PC-3 (cell line): Measurements from ENCODE around the gene WDR11. TPM values are rescaled to one million over a fixed set of nuclear protein-coding genes. Genes with fewer than 3 reads are reported as not detected.

Source experiments
- ATAC-seq: fragments of 200-7000 bp; cut with Tn5 transposase; 2 replicates; pipeline ENCODE4 v1.9.1; 2020; ENCODE audit warnings: mild to moderate bottlenecking, moderate library complexity
- BruUV-seq: library from RNA; stranded (reverse); fragments of 400-500 nt; replicated peaks from 2 replicates; lab custom pipeline; 2021; lab: Mats Ljungman, UMichigan
- CTCF ChIA-PET: fragments of 300-600 bp; sonication (Branson Sonifier 250); formaldehyde crosslinking; loops from one replicate; lab custom pipeline; 2022; ENCODE audit warnings: antibody characterized with exemption; lab: Charles Lee
- POLR2A ChIA-PET: fragments of 300-600 bp; sonication (Branson Sonifier 250); formaldehyde crosslinking; loops from one replicate; lab custom pipeline; 2022; ENCODE audit warnings: antibody characterized with exemption; ENCODE audit not compliant: unreplicated experiment; lab: Charles Lee
- DNase-seq: peaks from one replicate; pipeline ENCODE4 v3.0.0-alpha.2; 2015
- H2AFZ ChIP-seq: fragments of 300-600 bp; sonication (generic); 2 replicates; pipeline ENCODE4 v1.6.0; 2016; ENCODE audit warnings: antibody characterized with exemption, low read length
- H3F3A ChIP-seq: fragments of 300-600 bp; sonication (generic); one replicate; pipeline ENCODE4 v1.6.0; 2017; ENCODE audit warnings: antibody characterized with exemption, low read length, control low read depth, mild to moderate bottlenecking; ENCODE audit not compliant: unreplicated experiment
- H3K27ac ChIP-seq: fragments of 300-600 bp; sonication (generic); 2 replicates; pipeline ENCODE4 v1.5.1; 2016; ENCODE audit warnings: mild to moderate bottlenecking, low read length
- H3K27me3 ChIP-seq: fragments of 300-600 bp; sonication (generic); 2 replicates; pipeline ENCODE4 v1.6.1; 2016; ENCODE audit warnings: low read length, mixed read lengths
- H3K36me3 ChIP-seq: fragments of 300-600 bp; sonication (generic); 2 replicates; pipeline ENCODE4 v1.6.1; 2016; ENCODE audit warnings: low read depth, mixed run types, low read length, mixed read lengths
- H3K4me1 ChIP-seq: fragments of 300-600 bp; sonication (generic); 2 replicates; pipeline ENCODE4 v1.5.1; 2016; ENCODE audit warnings: low read length; ENCODE audit not compliant: insufficient read depth
- H3K4me2 ChIP-seq: fragments of 300-600 bp; sonication (generic); 2 replicates; pipeline ENCODE4 v1.6.0; 2016; ENCODE audit warnings: low read length
- H3K4me3 ChIP-seq: fragments of 300-600 bp; sonication (generic); 2 replicates; pipeline ENCODE4 v1.5.1; 2016; ENCODE audit warnings: mild to moderate bottlenecking, low read length, mixed read lengths
- H3K79me2 ChIP-seq: fragments of 300-600 bp; sonication (generic); 2 replicates; pipeline ENCODE4 v1.6.1; 2017; ENCODE audit warnings: low read length, mixed read lengths
- H3K9ac ChIP-seq: fragments of 300-600 bp; sonication (generic); 2 replicates; pipeline ENCODE4 v1.6.0; 2016; ENCODE audit warnings: mild to moderate bottlenecking, low read length
- H3K9me2 ChIP-seq: fragments of 300-600 bp; sonication (generic); replicated peaks from 2 replicates; pipeline ENCODE4 v1.6.1; 2016; ENCODE audit warnings: mixed run types, low read length, mixed read lengths
- H3K9me3 ChIP-seq: fragments of 300-600 bp; sonication (generic); 2 replicates; pipeline ENCODE4 v1.6.1; 2016; ENCODE audit warnings: low read length, mixed read lengths
- H4K20me1 ChIP-seq: fragments of 300-600 bp; sonication (generic); 2 replicates; pipeline ENCODE4 v1.6.1; 2016; ENCODE audit warnings: low read length, mixed read lengths
- CTCF ChIP-seq: fragments of 300-600 bp; sonication (generic); conservative IDR thresholded peaks from 2 replicates; pipeline ENCODE4 v1.5.1; 2017; ENCODE audit warnings: antibody characterized with exemption, low read depth, mild to moderate bottlenecking, low read length
- EZH2 ChIP-seq: fragments of 300-600 bp; sonication (generic); IDR thresholded peaks from one replicate; pipeline ENCODE4 v1.6.1; 2017; ENCODE audit warnings: antibody characterized with exemption, mild to moderate bottlenecking, low read length; ENCODE audit not compliant: unreplicated experiment
- EZH2phosphoT487 ChIP-seq: fragments of 300-600 bp; sonication (generic); IDR thresholded peaks from 2 replicates; pipeline ENCODE4 v1.6.1; 2018; ENCODE audit warnings: mild to moderate bottlenecking, antibody characterized with exemption, low read length, borderline replicate concordance
- intact Hi-C: fragments of 100-400 bp; cut with micrococcal nuclease; formaldehyde crosslinking; loops from 2 replicates; pipeline ENCODE4 v1.9.0; 2023
- total RNA-seq: library from RNA; depleted of rRNA; stranded (reverse); fragments of >200 nt; gene quantifications from 2 replicates; pipeline ENCODE4 v1.2.3, GENCODE V29; 2014

WDR11 gene
- total RNA-seq, 1 experiment from 2014 or later: 37.5 TPM

- ATAC-seq: no peak
- Histone ChIP-seq H2AFZ (no peak overlapping the region), H4K20me1 (no peaks in the 10 kb centered on the region), H3K9me3 (no peaks in the 10 kb centered on the region), H3K4me3 (no peak overlapping the region), H3K27ac (no peak overlapping the region), H3K36me3 (no peaks in the 10 kb centered on the region), H3F3A (no peaks in the 10 kb centered on the region), H3K9ac (no peak overlapping the region), H3K79me2 (no peaks in the 10 kb centered on the region), H3K27me3 (no peaks in the 10 kb centered on the region), H3K4me2 (no peak overlapping the region), H3K9me2 (no peaks in the 10 kb centered on the region), H3K4me1 (no peaks in the 10 kb centered on the region)
- no peak for DNase-seq
- TF ChIP-seq CTCF: no peak
- no peak for TF ChIP-seq EZH2phosphoT487
- TF ChIP-seq EZH2: no peak
- BruUV-seq: no TSS peak
- CTCF ChIA-PET: no interaction called here
- POLR2A ChIA-PET: no interaction called here
- intact Hi-C loops: no loop called here
Observed at GRCh38 chr10:120926611-120927010, 75.4 kb downstream of the WDR11 start.

DNA sequence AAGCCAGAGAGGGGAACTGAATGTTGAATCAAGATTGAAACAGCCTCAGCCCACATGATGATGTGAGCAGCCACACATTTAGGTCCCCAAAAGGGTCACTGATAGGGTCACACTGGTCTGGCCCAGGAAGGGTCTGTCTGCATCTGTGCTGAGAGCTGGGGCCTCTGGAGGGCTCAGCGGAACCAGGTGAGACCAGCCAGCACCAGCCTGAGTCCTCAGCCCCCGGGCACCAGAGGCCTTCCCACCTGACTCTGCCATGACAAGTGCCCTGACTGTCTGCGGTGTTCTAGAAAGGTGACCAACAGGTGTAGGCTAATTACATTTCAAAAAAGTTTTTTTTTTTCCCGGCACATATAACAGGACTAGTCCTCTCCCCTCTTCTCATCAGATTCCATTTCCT is 76.2 kb downstream of the WDR11 start:
- H3K79me2 ChIP-seq: no peaks in the 10 kb centered on the region
- no peaks in the 10 kb centered on the region for H3K9me3 ChIP-seq
- intact Hi-C loops: no loop called here
- H3F3A ChIP-seq: no peaks in the 10 kb centered on the region
- no peaks in the 10 kb centered on the region for H3K9me2 ChIP-seq
- BruUV-seq: no TSS peak
- no peak overlapping the region for H2AFZ ChIP-seq
- no peak overlapping the region for H3K9ac ChIP-seq
- ChIA-PET CTCF (no interaction called here), POLR2A (no interaction called here)
- H3K27me3 ChIP-seq: no peaks in the 10 kb centered on the region
- H3K4me1 ChIP-seq: no peaks in the 10 kb centered on the region
- DNase-seq (no peak), ATAC-seq (no peak)
- H3K27ac ChIP-seq: no peak overlapping the region
- H3K36me3 ChIP-seq: no peaks in the 10 kb centered on the region
- no peaks in the 10 kb centered on the region for H4K20me1 ChIP-seq
- no peak overlapping the region for H3K4me2 ChIP-seq
- no peak overlapping the region for H3K4me3 ChIP-seq
- TF ChIP-seq CTCF (no peak), EZH2phosphoT487 (no peak), EZH2 (no peak)

DNA sequence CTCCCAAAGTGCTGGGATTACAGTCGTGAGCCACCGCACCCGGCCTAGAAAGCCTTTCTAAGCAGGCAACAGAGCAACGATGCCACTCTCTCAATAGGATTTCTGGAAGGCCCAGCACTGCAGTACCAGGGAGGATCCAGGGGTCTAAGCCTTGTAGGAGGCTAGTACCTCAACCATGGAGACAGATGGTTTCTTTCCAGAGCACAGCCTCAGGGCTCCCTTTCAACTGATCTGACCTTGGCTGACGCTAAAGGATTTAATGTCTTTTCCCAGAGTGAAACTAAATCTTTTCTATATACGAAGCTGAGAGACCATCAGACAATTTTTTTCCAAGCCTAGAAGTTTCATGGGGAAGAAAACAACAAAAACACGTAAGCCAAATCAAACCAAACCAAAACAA is 78.0 kb downstream of the WDR11 start:
- Histone ChIP-seq H3K4me2 (no peak overlapping the region), H3K9ac (no peak overlapping the region), H3K4me3 (no peak overlapping the region), H3K27me3 (no peaks in the 10 kb centered on the region), H3F3A (no peaks in the 10 kb centered on the region), H3K4me1 (no peaks in the 10 kb centered on the region), H2AFZ (no peak overlapping the region), H3K27ac (no peak overlapping the region), H3K9me3 (no peaks in the 10 kb centered on the region), H4K20me1 (no peaks in the 10 kb centered on the region), H3K36me3 (no peaks in the 10 kb centered on the region), H3K79me2 (no peaks in the 10 kb centered on the region), H3K9me2 (no peaks in the 10 kb centered on the region)
- no peak for ATAC-seq
- ChIA-PET POLR2A (no interaction called here), CTCF (no interaction called here)
- intact Hi-C loops: no loop called here
- TF ChIP-seq EZH2phosphoT487 (no peak), CTCF (no peak), EZH2 (no peak)
- DNase-seq: no peak
- BruUV-seq: no TSS peak
